GM23248 (cell line): Measurements from ENCODE around the gene CGN.

Source experiments
- EZH2 ChIP-seq: fragments of 200-600 bp; sonication (generic); IDR thresholded peaks from 2 replicates; pipeline ENCODE4 v1.6.1; 2018; ENCODE audit warnings: antibody characterized with exemption, mild to moderate bottlenecking; ENCODE audit not compliant: insufficient read depth, poor library complexity, severe bottlenecking
- EZH2phosphoT487 ChIP-seq: fragments of 200-600 bp; sonication (generic); IDR thresholded peaks from 2 replicates; pipeline ENCODE4 v1.6.1; 2018; ENCODE audit warnings: antibody characterized with exemption, moderate library complexity, mild to moderate bottlenecking, low read depth; ENCODE audit not compliant: insufficient read depth

DNA sequence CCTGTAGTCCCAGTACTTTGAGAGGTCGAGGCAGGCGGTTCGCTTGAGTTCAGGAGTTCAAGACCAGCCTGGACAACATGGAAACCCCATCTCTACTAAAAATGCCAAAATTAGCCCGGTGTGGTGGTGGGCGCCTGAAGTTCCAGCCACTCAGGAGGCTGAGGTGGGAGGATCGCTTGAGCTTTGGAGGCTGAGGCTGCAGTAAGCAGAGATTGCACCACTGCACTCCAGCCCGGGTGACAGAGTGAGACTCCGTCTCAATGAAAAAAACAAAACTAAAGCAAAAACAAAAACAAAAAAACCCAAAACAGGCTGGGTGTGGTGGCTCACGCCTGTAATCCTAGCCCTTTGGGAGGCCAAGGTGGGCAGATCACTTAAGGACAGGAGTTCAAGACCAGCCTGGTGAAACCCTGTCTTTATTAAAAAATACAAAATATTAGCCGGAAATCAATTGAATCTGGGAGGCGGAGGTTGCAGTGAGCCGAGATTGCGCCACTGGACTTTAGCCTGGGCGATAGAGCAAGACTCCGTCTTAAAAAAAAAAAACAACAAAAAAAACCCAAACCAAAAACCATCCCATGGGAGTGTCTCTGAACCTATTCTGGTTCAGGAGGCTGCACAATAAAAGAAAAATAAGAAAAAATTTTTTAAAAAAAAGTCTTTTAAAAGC lies 1.7 kb upstream of the CGN start:
- TF ChIP-seq EZH2phosphoT487 (no peak), EZH2 (no peak)
